Suppressor macrophage treated with lipopolysaccharide for 1 hour (primary cell): Measurements from ENCODE around the gene TTC33.

ENCODE experiments used
- DNase-seq, 3 donors: peaks; one replicate each; pipeline ENCODE4 v3.0.0-alpha.2; 2020 to 2022

Gene TTC33

GRCh38 chr5:40477856-40478546, 277.8 kb downstream of the TTC33 start:
- no peak for DNase-seq

- no peak for DNase-seq
Observed at GRCh38 chr5:40475561-40475960, 280.2 kb downstream of the TTC33 start.

- no peak for DNase-seq
Observed at GRCh38 chr5:40474250-40474649, 281.5 kb downstream of the TTC33 start.

GRCh38 chr5:40465416-40465815, 290.3 kb downstream of the TTC33 start:
- no peak for DNase-seq

GRCh38 chr5:40464511-40464910, 291.2 kb downstream of the TTC33 start:
- DNase-seq, result no peak
